ENCODE results near the gene GPR61. TPM values are rescaled to one million over a fixed set of nuclear protein-coding genes. Genes with fewer than 3 reads are reported as not detected.

Gene GPR61
- total RNA-seq, 1 donor from 2014 or later, result not detected

DNA sequence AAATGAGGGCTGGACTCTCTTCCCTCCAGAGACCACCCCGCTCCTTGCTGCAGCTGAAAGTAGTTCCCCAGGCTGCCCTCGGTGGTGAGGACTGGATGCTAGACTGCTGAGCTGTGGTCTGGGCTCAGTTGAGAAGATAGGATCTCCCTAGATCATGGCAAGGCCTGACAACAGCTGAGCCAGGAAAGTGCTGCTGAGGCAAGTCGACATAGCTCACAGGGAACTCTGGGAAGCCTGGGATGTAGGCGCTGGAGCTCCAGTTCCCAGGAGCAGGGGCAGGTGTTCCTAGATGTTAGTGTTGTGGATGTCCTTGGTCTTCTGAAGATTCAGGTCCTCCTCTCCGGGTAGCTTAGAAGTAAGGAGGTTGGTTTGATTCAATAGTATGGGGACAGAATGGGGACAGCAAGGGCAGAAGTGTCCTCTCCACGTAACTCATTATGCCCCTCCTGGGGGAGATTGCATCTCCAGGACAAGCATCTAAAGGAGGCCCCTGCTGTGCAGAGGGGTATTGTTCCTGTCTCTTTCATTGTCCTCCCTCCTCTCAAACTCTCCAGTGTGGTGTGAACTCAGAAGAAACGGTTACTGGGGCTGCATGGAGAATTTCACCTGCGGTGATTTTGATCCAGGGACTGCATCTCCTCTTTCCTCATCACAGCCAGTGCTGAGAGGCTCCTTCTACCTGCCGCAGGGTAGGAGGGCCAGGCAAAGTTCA, 42.1 kb upstream of the GPR61 start:
- H3K27ac Mint-ChIP-seq, result no peak overlapping the region

DNA sequence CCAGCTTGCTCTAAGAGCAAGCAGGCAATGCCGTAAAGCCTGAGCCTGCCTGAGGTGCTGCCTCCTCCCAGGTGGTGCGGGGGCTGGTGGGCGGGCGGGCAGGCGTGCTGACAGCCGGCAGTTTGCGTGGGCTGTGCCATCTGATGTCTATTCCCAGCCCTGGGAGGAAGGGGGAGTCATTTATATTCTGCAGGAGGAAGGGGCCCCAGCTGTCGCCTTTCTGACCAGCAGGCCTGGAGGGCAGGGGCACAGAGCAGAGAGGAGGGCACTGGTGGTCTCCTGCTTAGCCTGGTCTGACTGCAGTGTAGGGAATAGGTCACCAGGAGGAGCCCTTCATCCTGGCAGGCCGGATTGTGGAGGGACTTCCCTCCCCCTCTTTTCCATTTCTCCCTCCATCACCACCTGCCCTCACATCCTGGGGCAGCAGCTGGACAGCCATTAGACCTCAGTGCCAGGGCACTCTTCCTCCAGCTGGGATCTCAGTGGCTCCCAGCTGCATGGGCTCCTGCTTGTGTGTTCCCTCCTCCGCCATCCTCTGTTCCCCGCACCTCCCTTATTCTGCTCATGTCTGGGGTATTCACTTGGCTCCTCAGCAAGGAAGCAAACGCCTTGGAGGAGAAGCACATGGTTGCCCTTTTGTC, 41.4 kb upstream of the GPR61 start:
- DNase-seq (no peak), ATAC-seq (ENCODE audit: low read depth) (no peak)
- Mint-ChIP-seq H3K27me3 (no peaks in the 10 kb centered on the region), H3K4me1 (peaks cover 60% of the 10 kb centered on the region), H3K27ac (no peak overlapping the region), H3K9me3 (no peaks in the 10 kb centered on the region), H3K36me3 (ENCODE audit: low read depth) (peaks cover 55% of the 10 kb centered on the region), H3K4me3 (no peak overlapping the region)
- CTCF ChIA-PET, result interaction anchor here (0.9 to 23.7 kb wide), 7 partner anchors 11 to 486 kb away, joined by 3 to 375 read pairs (median 4); partner anchors contain the start of genes AHCYL1 and AMIGO1
- POLR2A ChIA-PET, result no interaction called here
- TF ChIP-seq CTCF (IDR thresholded peaks at IDR 0.05), result no peak
- intact Hi-C loops (cut with micrococcal nuclease), result no loop called here

More for the DNA sequence above, 42.1 kb upstream of the GPR61 start:
- no peak for TF ChIP-seq CTCF (IDR thresholded peaks at IDR 0.05)
- POLR2A ChIA-PET, result interaction anchor here (0.8 kb wide), 1 partner anchor 72 kb away, joined by 3 read pairs; no protein-coding TSS in a partner anchor
- H3K4me1 Mint-ChIP-seq, result peaks cover 53% of the 10 kb centered on the region
- H3K4me3 Mint-ChIP-seq, result no peak overlapping the region
- H3K36me3 Mint-ChIP-seq (ENCODE audit: low read depth), result peaks cover 53% of the 10 kb centered on the region
- intact Hi-C loops (cut with micrococcal nuclease), result no loop called here
- DNase-seq (no peak), ATAC-seq (ENCODE audit: low read depth) (no peak)
- H3K27me3 Mint-ChIP-seq, result no peaks in the 10 kb centered on the region
- H3K9me3 Mint-ChIP-seq, result no peaks in the 10 kb centered on the region
- CTCF ChIA-PET, result interaction anchor here (0.9 to 23.7 kb wide), 9 partner anchors 9 to 487 kb away, joined by 3 to 375 read pairs (median 4); partner anchors contain the start of genes AHCYL1, AMIGO1 and ATXN7L2

GRCh38 chr1:109499081-109499480, 40.6 kb upstream of the GPR61 start:
- ATAC-seq (ENCODE audit: low read depth) (no peak), DNase-seq (no peak)
- Mint-ChIP-seq H3K9me3 (no peaks in the 10 kb centered on the region), H3K27ac (no peak overlapping the region), H3K4me3 (no peak overlapping the region), H3K4me1 (peaks cover 55% of the 10 kb centered on the region), H3K27me3 (no peaks in the 10 kb centered on the region), H3K36me3 (ENCODE audit: low read depth) (peaks cover 53% of the 10 kb centered on the region)
- ChIA-PET CTCF (interaction anchor here (1.0 to 23.7 kb wide), 4 partner anchors 14 to 141 kb away, joined by 4 to 375 read pairs (median 6); no protein-coding TSS in a partner anchor), POLR2A (no interaction called here)
- no peak for TF ChIP-seq CTCF (IDR thresholded peaks at IDR 0.05)
- intact Hi-C loops (cut with micrococcal nuclease), result no loop called here

DNA sequence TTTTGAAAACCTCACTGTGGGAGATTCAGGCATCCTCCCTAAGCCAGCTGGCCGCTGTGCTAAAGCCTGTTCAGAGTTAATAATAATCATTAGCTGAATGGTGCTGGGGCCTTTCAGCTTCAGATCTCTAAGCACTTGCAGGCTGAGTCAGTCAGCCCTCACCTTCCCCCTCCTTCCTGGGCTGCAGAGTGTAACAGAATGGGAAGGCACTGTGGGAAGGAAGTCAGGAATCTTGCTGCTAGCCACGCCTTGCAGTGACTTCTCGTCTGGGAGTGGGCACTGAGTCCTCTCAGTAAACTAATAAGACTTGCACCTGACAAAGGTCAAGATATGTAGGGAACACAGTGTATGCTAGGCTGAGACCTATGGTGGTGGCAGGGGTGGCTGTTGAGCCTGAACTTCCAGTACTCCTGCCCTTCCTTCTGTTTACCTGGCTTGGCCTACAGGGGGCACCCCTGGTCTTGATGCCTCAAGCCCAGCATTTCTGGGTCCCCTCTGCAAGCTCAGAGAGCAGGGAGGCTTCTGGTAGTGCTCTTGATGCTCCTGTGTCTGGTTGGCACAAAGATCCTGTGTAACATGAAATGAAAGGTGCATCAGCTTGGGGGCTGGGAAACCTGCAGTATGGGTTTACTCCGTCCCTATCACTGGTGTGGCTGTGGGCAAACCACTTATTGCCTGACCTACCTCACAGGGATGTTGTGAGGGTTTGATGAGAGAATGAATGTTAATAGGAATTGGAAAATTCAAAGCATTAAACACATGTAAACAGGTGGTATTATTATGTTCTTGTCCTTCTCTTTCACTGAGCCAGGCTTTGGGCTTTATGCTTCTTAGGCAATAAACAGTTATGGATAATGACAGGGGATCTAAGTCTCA, 39.8 kb upstream of the GPR61 start:
- intact Hi-C loops (cut with micrococcal nuclease), result no loop called here
- TF ChIP-seq CTCF (IDR thresholded peaks at IDR 0.05), result no peak
- H3K36me3 Mint-ChIP-seq (ENCODE audit: low read depth), result peaks cover 50% of the 10 kb centered on the region
- H3K27ac Mint-ChIP-seq, result no peak overlapping the region
- CTCF ChIA-PET, result interaction anchor here (1.2 to 23.7 kb wide), 4 partner anchors 9 to 31 kb away, joined by 4 to 375 read pairs (median 7); partner anchors contain the start of gene AMIGO1
- peaks cover 47% of the 10 kb centered on the region for H3K4me1 Mint-ChIP-seq
- no peaks in the 10 kb centered on the region for H3K27me3 Mint-ChIP-seq
- H3K4me3 Mint-ChIP-seq, result no peak overlapping the region
- H3K9me3 Mint-ChIP-seq, result no peaks in the 10 kb centered on the region
- DNase-seq, result no peak
- ATAC-seq (ENCODE audit: low read depth), result peak; percentile 52
- POLR2A ChIA-PET, result no interaction called here

Data from activated B cell treated with CpG ODN at 0.5 μM for 24 hours (primary cell).